ENCODE data around the gene GPR39.

GRCh38 chr2:132669908-132670495 is 253.4 kb downstream of the GPR39 start, which contains the start of gene LYPD1:
- no peak for TF ChIP-seq CTCF (conservative IDR thresholded peaks at IDR 0.05; ENCODE audit: low read depth, low read length)
- TF ChIP-seq EZH2 (IDR thresholded peaks at IDR 0.05; ENCODE audit: low read length, unreplicated experiment) = no peak

Measured in PC-3 (cell line).